Activated effector memory CD4-positive, alpha-beta T cell treated with Interleukin-2 at 50 U/mL for 16 hours (primary cell): ENCODE data around the gene BATF3.
"Not testable (repeated sequence)": the region's sequence is repeated elsewhere in the genome, so short reads cannot be mapped to it uniquely, and the experiment has no call there.

Experiments used
- DNase-seq: peaks from one replicate; pipeline ENCODE4 v3.0.0-alpha.2; 2020

Gene BATF3

GRCh38 chr1:212683357-212683722 lies 16.3 kb downstream of the BATF3 start:
- DNase-seq = peak; percentile 16

GRCh38 chr1:212680680-212681389 lies 18.8 kb downstream of the BATF3 start:
- DNase-seq = no peak

- no peak for DNase-seq
These were observed 20.9 kb downstream of the BATF3 start for GRCh38 chr1:212678456-212679410.

GRCh38 chr1:212677573-212677972 lies 22.1 kb downstream of the BATF3 start:
- no peak for DNase-seq

- no peak for DNase-seq
These were observed 22.5 kb downstream of the BATF3 start for GRCh38 chr1:212677136-212677535.

GRCh38 chr1:212675675-212676074 lies 24.0 kb downstream of the BATF3 start:
- no peak for DNase-seq

- DNase-seq = no peak
These were observed 24.8 kb downstream of the BATF3 start for GRCh38 chr1:212674872-212675271.

GRCh38 chr1:212671342-212672031 lies 28.2 kb downstream of the BATF3 start:
- no peak for DNase-seq

GRCh38 chr1:212670882-212671281 lies 28.8 kb downstream of the BATF3 start:
- DNase-seq = no peak

- no peak for DNase-seq
These were observed 29.3 kb downstream of the BATF3 start for GRCh38 chr1:212670301-212670700.

GRCh38 chr1:212669600-212669999 lies 30.0 kb downstream of the BATF3 start:
- no peak for DNase-seq

- DNase-seq = no peak
These were observed 30.5 kb downstream of the BATF3 start for GRCh38 chr1:212669102-212669501.

GRCh38 chr1:212668477-212668876 lies 31.2 kb downstream of the BATF3 start:
- DNase-seq = no peak

- DNase-seq = no peak
These were observed 32.2 kb downstream of the BATF3 start for GRCh38 chr1:212667223-212668139.

- no peak for DNase-seq
These were observed 33.4 kb downstream of the BATF3 start for GRCh38 chr1:212666116-212666775.

GRCh38 chr1:212665241-212666115 lies 34.2 kb downstream of the BATF3 start:
- DNase-seq = peak; percentile 64

GRCh38 chr1:212664409-212665199 lies 35.0 kb downstream of the BATF3 start:
- no peak for DNase-seq

- DNase-seq = not testable (repeated sequence)
These were observed 41.4 kb downstream of the BATF3 start for GRCh38 chr1:212658250-212658649.

- DNase-seq = no peak
These were observed 42.9 kb downstream of the BATF3 start for GRCh38 chr1:212656730-212657129.
